OCI-LY7 (cell line): ENCODE results near the gene SEZ6L.
"Not testable (repeated sequence)": the region's sequence is repeated elsewhere in the genome, so short reads cannot be mapped to it uniquely, and the experiment has no call there.

Experiments
- EZH2phosphoT487 ChIP-seq: fragments of 200-600 bp; sonication (generic); IDR thresholded peaks from 2 replicates; pipeline ENCODE4 v1.6.1; 2018; ENCODE audit warnings: low read depth, borderline replicate concordance, mild to moderate bottlenecking, mixed run types, antibody characterized with exemption, low read length, moderate library complexity, mixed read lengths
- TF ChIP-seq, protein P1 (sequence below): fragments of 200-600 bp; sonication (generic); conservative IDR thresholded peaks from 2 replicates; pipeline ENCODE4 v1.5.1; 2014; ENCODE audit warnings: mild to moderate bottlenecking, antibody characterized with exemption, low read length, moderate library complexity, mixed read lengths

DNA sequence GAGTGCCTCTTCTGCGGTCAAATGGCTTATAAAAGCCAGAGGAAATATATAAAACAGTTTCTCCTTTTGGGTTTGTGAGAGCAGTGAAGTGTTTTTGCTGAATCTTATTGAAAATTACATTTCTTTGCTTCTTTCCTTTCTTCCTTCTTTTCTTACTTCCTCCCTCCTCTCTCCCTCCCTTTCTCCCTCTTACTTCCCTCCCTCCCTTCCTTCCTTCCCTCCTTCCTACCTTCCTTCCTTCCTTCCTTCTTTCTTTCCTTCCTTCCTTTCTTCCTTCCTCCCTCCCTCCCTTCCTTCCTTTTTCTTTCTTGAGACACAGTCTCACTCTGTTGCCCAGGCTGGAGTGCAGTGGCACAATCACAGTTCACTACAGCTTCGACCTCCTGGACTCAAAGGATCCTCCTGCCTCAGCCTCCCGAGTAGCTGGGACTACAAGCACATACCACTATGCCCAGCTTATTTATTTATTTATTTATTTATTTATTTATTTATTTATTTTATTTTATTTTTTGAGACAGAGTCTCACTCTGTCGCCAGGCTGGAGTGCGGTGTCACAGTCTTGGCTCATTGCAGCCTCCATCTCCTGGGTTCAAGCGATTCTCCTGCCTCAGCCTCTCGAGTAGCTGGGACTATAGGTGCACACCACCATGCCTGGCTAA lies 239.4 kb downstream of the SEZ6L start:
- TF ChIP-seq, protein P1, sequence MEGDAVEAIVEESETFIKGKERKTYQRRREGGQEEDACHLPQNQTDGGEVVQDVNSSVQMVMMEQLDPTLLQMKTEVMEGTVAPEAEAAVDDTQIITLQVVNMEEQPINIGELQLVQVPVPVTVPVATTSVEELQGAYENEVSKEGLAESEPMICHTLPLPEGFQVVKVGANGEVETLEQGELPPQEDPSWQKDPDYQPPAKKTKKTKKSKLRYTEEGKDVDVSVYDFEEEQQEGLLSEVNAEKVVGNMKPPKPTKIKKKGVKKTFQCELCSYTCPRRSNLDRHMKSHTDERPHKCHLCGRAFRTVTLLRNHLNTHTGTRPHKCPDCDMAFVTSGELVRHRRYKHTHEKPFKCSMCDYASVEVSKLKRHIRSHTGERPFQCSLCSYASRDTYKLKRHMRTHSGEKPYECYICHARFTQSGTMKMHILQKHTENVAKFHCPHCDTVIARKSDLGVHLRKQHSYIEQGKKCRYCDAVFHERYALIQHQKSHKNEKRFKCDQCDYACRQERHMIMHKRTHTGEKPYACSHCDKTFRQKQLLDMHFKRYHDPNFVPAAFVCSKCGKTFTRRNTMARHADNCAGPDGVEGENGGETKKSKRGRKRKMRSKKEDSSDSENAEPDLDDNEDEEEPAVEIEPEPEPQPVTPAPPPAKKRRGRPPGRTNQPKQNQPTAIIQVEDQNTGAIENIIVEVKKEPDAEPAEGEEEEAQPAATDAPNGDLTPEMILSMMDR, result not testable (repeated sequence)
- TF ChIP-seq EZH2phosphoT487, result not testable (repeated sequence)
